OCI-LY7 (cell line): ENCODE measurements around the gene KLHL3. TPM values are rescaled to one million over a fixed set of nuclear protein-coding genes. Genes with fewer than 3 reads are reported as not detected.

Source experiments
- BruUV-seq: library from RNA; stranded (reverse); fragments of 400-500 nt; replicated peaks from 2 replicates; lab custom pipeline; 2021; lab: Mats Ljungman, UMichigan
- CTCF ChIA-PET: fragments of 300-600 bp; sonication (Branson Sonifier 250); formaldehyde crosslinking; loops from one replicate; lab custom pipeline; 2022; ENCODE audit warnings: antibody characterized with exemption; ENCODE audit not compliant: unreplicated experiment; lab: Charles Lee
- POLR2A ChIA-PET: fragments of 300-600 bp; sonication (Branson Sonifier 250); formaldehyde crosslinking; loops from one replicate; lab custom pipeline; 2022; ENCODE audit warnings: antibody characterized with exemption; lab: Charles Lee
- DNase-seq: peaks from one replicate; pipeline ENCODE4 v3.0.0-alpha.2; 2015; ENCODE audit warnings: low spot score
- H2AFZ ChIP-seq: fragments of 200-600 bp; sonication (generic), shearing (Covaris generic); 2 replicates; pipeline ENCODE4 v1.6.1; 2014; ENCODE audit warnings: mild to moderate bottlenecking, antibody characterized with exemption, low read length, moderate library complexity
- H3K27ac ChIP-seq: fragments of 200-600 bp; sonication (generic); 2 replicates; pipeline ENCODE4 v1.5.1; 2014; ENCODE audit warnings: mixed run types, low read depth, mild to moderate bottlenecking, moderate library complexity, low read length, inconsistent platforms; ENCODE audit not compliant: poor library complexity, severe bottlenecking
- H3K36me3 ChIP-seq: fragments of 200-600 bp; sonication (generic); 2 replicates; pipeline ENCODE4 v1.6.1; 2014; ENCODE audit warnings: mild to moderate bottlenecking, antibody characterized with exemption, low read length, moderate library complexity, mixed read lengths; ENCODE audit not compliant: insufficient read depth
- H3K4me1 ChIP-seq: fragments of 200-600 bp; sonication (generic); 2 replicates; pipeline ENCODE4 v1.5.1; 2014; ENCODE audit warnings: mild to moderate bottlenecking, low read length; ENCODE audit not compliant: insufficient read depth, poor library complexity, severe bottlenecking
- H3K4me2 ChIP-seq: fragments of 200-600 bp; sonication (generic); 2 replicates; pipeline ENCODE4 v1.6.1; 2014; ENCODE audit warnings: mild to moderate bottlenecking, low read length
- H3K4me3 ChIP-seq: fragments of 200-600 bp; sonication (generic); 2 replicates; pipeline ENCODE4 v1.5.1; 2014; ENCODE audit warnings: mild to moderate bottlenecking, low read depth, low read length; ENCODE audit not compliant: poor library complexity, severe bottlenecking
- H3K79me2 ChIP-seq: fragments of 200-600 bp; sonication (generic); 2 replicates; pipeline ENCODE4 v1.6.1; 2016; ENCODE audit warnings: low read depth, mild to moderate bottlenecking, low read length, moderate library complexity, mixed read lengths; ENCODE audit not compliant: insufficient read depth
- H3K9me2 ChIP-seq: fragments of 200-600 bp; sonication (generic); 2 replicates; pipeline ENCODE4 v1.6.1; 2016; ENCODE audit warnings: mild to moderate bottlenecking, low read length, mixed read lengths; ENCODE audit not compliant: insufficient read depth
- H3K9me3 ChIP-seq: fragments of 200-600 bp; sonication (generic); 2 replicates; pipeline ENCODE4 v1.6.1; 2014; ENCODE audit warnings: mild to moderate bottlenecking, mixed run types, low read length, mixed read lengths
- H4K20me1 ChIP-seq: fragments of 200-600 bp; sonication (generic); 2 replicates; pipeline ENCODE4 v1.6.1; 2014; ENCODE audit warnings: mild to moderate bottlenecking, antibody characterized with exemption, low read length, moderate library complexity, mixed read lengths; ENCODE audit not compliant: insufficient read depth
- EZH2phosphoT487 ChIP-seq: fragments of 200-600 bp; sonication (generic); IDR thresholded peaks from 2 replicates; pipeline ENCODE4 v1.6.1; 2018; ENCODE audit warnings: low read depth, borderline replicate concordance, mild to moderate bottlenecking, mixed run types, antibody characterized with exemption, low read length, moderate library complexity, mixed read lengths
- intact Hi-C: fragments of 100-400 bp; cut with micrococcal nuclease; formaldehyde crosslinking; loops from one replicate; pipeline ENCODE4 v1.10.0; 2022; ENCODE audit not compliant: unreplicated experiment
- total RNA-seq, 2 experiments: library from RNA; depleted of rRNA in 1 of 2; stranded (reverse); fragments of >200 nt in 1 of 2; shearing (Covaris generic) in 1 of 2; gene quantifications; 2 replicates each; pipeline ENCODE4 v1.2.3, GENCODE V29; 2014 to 2022
- TF ChIP-seq, protein P1 (sequence below): fragments of 200-600 bp; sonication (generic); conservative IDR thresholded peaks from 2 replicates; pipeline ENCODE4 v1.5.1; 2014; ENCODE audit warnings: mild to moderate bottlenecking, antibody characterized with exemption, low read length, moderate library complexity, mixed read lengths

The KLHL3 gene
- total RNA-seq, 2 experiments from 2014 or later: 0.28 to 6.2 TPM

DNA sequence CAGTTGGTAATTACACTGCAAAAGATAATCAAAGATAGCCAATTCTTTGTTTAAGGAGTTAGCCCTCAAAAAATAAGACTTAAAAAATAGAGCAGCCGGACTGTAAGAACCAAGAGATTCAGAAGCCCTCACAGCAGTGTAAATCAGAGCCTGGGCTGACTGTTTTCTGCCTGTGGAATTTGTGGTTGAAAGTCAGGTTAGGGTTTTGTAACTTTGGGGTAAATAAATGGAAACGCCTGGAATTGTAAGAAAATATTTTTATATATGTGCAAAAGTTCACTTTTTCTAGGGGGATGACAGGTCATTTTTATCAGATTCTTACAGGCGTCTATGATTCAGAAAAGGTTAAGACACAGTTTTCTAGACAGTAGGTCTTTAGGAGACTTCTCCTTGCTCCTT is 35.6 kb downstream of the KLHL3 start:
- Histone ChIP-seq H3K27ac (no peak overlapping the region), H2AFZ (no peak overlapping the region), H3K79me2 (no peaks in the 10 kb centered on the region), H3K4me3 (no peak overlapping the region), H3K9me2 (no peaks in the 10 kb centered on the region), H3K4me1 (no peaks in the 10 kb centered on the region), H3K36me3 (no peaks in the 10 kb centered on the region), H3K9me3 (no peaks in the 10 kb centered on the region), H3K4me2 (no peak overlapping the region), H4K20me1 (no peaks in the 10 kb centered on the region)
- no TSS peak for BruUV-seq
- no peak for TF ChIP-seq EZH2phosphoT487
- TF ChIP-seq, protein P1, sequence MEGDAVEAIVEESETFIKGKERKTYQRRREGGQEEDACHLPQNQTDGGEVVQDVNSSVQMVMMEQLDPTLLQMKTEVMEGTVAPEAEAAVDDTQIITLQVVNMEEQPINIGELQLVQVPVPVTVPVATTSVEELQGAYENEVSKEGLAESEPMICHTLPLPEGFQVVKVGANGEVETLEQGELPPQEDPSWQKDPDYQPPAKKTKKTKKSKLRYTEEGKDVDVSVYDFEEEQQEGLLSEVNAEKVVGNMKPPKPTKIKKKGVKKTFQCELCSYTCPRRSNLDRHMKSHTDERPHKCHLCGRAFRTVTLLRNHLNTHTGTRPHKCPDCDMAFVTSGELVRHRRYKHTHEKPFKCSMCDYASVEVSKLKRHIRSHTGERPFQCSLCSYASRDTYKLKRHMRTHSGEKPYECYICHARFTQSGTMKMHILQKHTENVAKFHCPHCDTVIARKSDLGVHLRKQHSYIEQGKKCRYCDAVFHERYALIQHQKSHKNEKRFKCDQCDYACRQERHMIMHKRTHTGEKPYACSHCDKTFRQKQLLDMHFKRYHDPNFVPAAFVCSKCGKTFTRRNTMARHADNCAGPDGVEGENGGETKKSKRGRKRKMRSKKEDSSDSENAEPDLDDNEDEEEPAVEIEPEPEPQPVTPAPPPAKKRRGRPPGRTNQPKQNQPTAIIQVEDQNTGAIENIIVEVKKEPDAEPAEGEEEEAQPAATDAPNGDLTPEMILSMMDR: no peak
- intact Hi-C loops: no loop called here
- CTCF ChIA-PET: no interaction called here
- POLR2A ChIA-PET: interaction anchor here (0.6 kb wide), 1 partner anchor 19 kb away, joined by 3 read pairs; no protein-coding TSS in a partner anchor
- no peak for DNase-seq

DNA sequence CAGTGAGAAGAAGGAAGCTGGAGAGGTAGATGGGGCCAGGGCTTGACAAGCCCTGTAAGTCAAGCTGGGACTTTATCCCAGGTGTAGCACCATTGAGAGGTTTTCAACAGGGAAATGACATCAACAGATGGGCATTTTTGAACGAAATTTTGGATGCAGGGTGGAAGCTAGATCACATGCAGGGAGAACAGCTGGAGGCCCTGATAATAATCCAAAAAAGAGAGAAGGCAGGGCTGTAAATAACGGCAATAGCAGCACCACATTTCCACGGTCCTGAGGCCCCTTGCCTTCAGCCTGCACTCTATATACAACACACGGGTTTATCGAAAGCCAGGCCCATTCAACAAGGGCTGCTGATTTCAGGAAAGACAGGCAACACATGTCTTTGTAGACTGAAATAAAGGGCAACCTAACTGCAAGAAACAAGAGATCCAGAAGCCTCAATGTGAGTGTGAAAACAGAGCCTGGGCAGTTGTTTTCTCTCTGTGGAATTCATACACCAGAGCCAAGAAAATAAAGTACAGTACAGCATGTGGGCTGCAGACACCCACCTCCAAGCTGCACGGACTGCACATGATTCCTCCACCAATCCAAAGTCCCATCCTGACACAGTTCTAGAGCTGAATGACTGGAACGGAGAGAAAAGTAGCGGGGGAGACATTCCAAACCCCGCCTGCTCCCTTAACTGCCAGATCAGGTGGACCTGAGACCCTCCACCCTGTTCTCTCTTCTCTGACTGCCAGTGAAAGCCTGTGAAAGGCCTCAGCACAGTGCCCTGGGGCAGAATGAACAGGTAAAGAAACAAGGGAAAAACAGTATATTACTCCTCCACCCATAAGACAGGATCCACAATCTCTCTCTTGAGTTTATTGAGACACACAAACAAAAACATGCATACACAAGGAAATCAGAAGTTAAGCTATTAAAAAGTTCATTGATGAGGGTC is 36.3 kb downstream of the KLHL3 start:
- TF ChIP-seq, protein P1: no peak
- TF ChIP-seq EZH2phosphoT487: no peak
- no TSS peak for BruUV-seq
- H3K36me3 ChIP-seq: no peaks in the 10 kb centered on the region
- H3K4me1 ChIP-seq: no peaks in the 10 kb centered on the region
- no peaks in the 10 kb centered on the region for H3K9me3 ChIP-seq
- no peak for DNase-seq
- no peak overlapping the region for H3K27ac ChIP-seq
- ChIA-PET CTCF (no interaction called here), POLR2A (interaction anchor here (0.6 kb wide), 1 partner anchor 20 kb away, joined by 3 read pairs; no protein-coding TSS in a partner anchor)
- no peak overlapping the region for H2AFZ ChIP-seq
- no peak overlapping the region for H3K4me2 ChIP-seq
- no peak overlapping the region for H3K4me3 ChIP-seq
- no peaks in the 10 kb centered on the region for H3K79me2 ChIP-seq
- H3K9me2 ChIP-seq: no peaks in the 10 kb centered on the region
- intact Hi-C loops: no loop called here
- H4K20me1 ChIP-seq: no peaks in the 10 kb centered on the region

DNA sequence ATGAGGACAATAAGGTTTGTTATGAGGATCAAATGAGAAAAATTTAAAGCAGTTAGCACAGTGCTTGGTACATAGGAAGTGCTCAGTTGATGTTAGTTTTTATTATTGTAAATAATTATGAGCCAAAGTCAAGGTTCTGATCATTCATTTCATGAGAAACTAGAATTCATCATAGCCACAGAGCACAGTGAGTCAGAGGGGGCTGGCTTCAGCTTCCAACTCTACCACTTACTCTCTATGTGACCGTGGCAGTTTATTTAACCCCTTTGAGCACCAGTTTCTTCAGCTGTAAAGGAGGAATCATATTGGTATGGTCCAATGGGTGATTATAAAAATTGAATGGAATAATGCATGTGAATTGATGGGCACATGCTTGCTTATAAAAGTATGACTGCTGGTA is 39.4 kb downstream of the KLHL3 start:
- no peak overlapping the region for H3K27ac ChIP-seq
- intact Hi-C loops: no loop called here
- POLR2A ChIA-PET: no interaction called here

More for the DNA sequence above, 39.4 kb downstream of the KLHL3 start:
- no peak overlapping the region for H2AFZ ChIP-seq
- H4K20me1 ChIP-seq: no peaks in the 10 kb centered on the region
- H3K79me2 ChIP-seq: no peaks in the 10 kb centered on the region
- H3K36me3 ChIP-seq: no peaks in the 10 kb centered on the region
- TF ChIP-seq, protein P1: no peak
- no peak for TF ChIP-seq EZH2phosphoT487
- no peaks in the 10 kb centered on the region for H3K9me3 ChIP-seq
- H3K4me2 ChIP-seq: no peak overlapping the region
- no peak for DNase-seq
- no peaks in the 10 kb centered on the region for H3K4me1 ChIP-seq
- BruUV-seq: no TSS peak
- H3K9me2 ChIP-seq: no peaks in the 10 kb centered on the region
- CTCF ChIA-PET: interaction anchor here (0.6 kb wide), 1 partner anchor 1396 kb away, joined by 4 read pairs; no protein-coding TSS in a partner anchor
- H3K4me3 ChIP-seq: no peak overlapping the region
